ENCODE measurements around the gene GPC6.

DNA sequence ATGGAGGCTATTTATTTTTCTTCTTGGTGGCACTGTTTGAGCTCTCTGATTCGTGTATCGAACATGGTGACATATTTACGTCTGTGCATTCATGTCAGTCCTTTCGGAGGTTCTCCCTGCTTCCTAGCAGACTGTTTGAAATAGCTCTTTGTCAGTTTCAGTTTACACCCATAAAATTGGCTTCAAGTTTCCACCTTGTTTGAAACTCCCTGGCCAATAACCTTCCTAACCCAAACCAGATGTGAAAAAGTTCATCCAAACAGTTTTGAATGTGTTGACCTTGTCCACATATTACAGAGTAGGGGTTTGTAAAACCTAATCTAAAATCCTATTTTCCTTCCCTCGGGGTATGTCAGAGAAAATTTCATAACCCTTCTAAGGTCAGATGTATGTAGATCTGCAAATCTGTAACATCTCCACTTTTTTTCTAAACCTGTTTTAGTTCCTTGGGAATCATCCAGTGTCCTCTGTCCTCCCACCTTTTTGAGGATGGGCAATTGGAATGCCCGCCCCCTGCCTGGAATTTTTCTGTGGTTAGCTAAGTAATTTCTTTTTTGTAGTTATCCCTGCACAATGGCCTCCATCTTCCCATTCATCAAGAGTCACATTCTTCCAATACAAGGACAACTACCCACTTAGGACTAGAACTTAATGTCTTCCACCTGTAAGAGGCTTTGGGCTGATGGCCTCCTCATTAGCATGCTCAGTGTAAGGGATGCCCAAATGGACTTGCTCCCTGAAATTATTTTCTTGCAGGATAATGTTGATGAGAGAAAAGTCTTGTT lies 499.8 kb downstream of the GPC6 start:
- TF ChIP-seq, protein P1, sequence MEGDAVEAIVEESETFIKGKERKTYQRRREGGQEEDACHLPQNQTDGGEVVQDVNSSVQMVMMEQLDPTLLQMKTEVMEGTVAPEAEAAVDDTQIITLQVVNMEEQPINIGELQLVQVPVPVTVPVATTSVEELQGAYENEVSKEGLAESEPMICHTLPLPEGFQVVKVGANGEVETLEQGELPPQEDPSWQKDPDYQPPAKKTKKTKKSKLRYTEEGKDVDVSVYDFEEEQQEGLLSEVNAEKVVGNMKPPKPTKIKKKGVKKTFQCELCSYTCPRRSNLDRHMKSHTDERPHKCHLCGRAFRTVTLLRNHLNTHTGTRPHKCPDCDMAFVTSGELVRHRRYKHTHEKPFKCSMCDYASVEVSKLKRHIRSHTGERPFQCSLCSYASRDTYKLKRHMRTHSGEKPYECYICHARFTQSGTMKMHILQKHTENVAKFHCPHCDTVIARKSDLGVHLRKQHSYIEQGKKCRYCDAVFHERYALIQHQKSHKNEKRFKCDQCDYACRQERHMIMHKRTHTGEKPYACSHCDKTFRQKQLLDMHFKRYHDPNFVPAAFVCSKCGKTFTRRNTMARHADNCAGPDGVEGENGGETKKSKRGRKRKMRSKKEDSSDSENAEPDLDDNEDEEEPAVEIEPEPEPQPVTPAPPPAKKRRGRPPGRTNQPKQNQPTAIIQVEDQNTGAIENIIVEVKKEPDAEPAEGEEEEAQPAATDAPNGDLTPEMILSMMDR (IDR thresholded peaks at IDR 0.05; ENCODE audit: insufficient read depth, low read depth, low read length) = no peak
- TF ChIP-seq EZH2 (IDR thresholded peaks at IDR 0.05; ENCODE audit: insufficient read depth, low read length) = no peak

Measured in astrocyte (in vitro differentiated cells and primary cell).